GM18505 (cell line): ENCODE measurements around the gene UNKL.

Experiments
- ATAC-seq: cut with Tn5 transposase; IDR thresholded peaks from one replicate; pipeline ENCODE4 v1.9.1; 2021; ENCODE audit not compliant: unreplicated experiment
- POLR2A ChIP-seq: IDR thresholded peaks from 4 replicates; pipeline ENCODE4 v1.6.1; 2011; ENCODE audit warnings: borderline replicate concordance; ENCODE audit not compliant: insufficient read depth, insufficient read length; ENCODE audit errors: extremely low read depth

UNKL gene

DNA sequence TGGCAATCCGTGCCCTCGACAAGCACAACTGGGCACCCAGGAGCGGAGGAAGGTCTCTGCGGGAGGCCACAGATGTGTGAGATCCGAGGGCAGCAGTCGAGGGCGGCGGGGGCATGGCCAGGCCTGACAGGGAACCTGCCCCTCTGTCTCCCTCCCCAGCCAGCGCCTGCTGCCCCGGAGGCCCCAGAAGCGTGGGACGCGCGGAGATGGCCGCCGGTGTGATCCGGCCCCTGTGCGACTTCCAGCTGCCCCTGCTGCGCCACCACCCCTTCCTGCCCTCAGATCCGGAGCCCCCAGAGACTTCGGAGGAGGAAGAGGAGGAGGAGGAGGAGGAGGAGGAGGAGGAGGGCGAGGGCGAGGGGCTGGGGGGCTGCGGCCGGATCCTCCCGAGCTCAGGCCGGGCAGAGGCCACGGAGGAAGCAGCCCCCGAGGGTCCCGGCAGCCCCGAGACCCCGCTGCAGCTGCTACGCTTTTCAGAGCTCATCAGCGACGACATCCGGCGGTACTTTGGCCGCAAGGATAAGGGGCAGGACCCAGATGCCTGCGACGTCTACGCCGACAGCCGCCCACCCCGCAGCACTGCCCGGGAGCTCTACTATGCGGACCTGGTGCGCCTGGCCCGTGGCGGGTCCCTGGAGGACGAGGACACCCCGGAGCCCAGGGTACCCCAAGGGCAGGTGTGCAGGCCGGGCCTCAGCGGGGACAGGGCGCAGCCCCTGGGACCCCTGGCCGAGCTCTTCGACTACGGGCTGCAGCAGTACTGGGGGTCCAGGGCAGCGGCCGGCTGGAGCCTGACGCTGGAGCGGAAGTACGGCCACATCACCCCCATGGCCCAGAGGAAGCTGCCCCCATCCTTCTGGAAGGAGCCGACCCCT lies 18.1 kb upstream of the UNKL start:
- no peak for ATAC-seq

GRCh38 chr16:1431497-1432270 lies 17.2 kb upstream of the UNKL start:
- ATAC-seq, result no peak
- no peak for TF ChIP-seq POLR2A

More for the DNA sequence above, 18.1 kb upstream of the UNKL start:
- no peak for TF ChIP-seq POLR2A

- no peak for ATAC-seq
- TF ChIP-seq POLR2A, result no peak
Measured at GRCh38 chr16:1430759-1431496, 16.4 kb upstream of the UNKL start, which contains the start of gene PERCC1. PERCC1 (plus strand) TSS chr16:1431078; CDS start chr16:1432594, 1,516 bp downstream.

DNA sequence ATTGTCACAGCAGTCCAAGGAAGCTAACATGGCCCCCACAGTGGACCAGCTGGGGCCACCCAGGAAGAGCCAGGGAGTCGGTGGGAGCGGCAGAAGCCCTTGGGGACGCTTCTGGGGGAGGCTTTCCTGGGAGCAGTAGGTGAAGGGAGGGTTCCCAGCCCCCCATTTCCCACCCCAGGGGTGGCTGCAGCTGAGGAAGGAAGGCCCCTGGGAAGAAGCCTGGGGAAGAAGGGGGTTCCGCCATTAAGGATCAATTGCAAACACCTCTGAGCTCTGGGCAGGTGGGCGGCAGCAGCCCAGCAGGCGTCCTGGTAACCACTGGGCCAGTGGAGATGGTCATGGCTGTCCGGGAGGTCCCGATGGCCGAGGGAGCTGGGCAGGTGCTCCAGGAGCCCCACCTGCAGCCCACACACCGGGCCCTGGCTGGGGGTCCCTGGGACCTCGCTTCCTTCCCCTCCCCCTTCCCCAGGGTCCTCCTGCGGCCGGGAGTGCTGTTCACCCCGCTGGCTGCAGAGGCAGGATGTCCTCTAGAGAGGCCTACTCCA lies 15.8 kb upstream of the UNKL start:
- TF ChIP-seq POLR2A, result no peak
- no peak for ATAC-seq

DNA sequence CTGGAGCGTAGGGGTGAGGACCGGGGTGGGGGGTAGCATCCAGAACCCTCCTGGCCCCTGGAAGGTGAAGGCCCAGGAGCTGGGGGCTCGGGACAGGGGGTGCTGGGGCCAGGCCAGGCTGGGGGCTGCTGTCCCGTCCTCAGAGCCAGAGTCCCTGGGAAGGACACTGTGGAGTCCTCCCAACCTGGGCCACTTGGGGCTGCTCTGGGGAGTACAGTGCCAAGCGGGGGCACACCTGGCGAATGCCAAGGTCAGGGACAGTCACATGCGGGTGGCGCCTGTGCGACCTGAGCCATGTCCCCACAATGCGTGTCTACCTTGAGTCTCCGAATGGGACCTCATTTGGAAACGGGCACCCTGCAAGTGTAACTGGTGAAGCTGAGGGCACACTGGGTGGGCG lies 15.1 kb upstream of the UNKL start:
- TF ChIP-seq POLR2A, result no peak
- ATAC-seq, result no peak

GRCh38 chr16:1429012-1429411 lies 14.5 kb upstream of the UNKL start:
- ATAC-seq, result no peak
- no peak for TF ChIP-seq POLR2A

GRCh38 chr16:1428511-1428910 lies 14.0 kb upstream of the UNKL start:
- no peak for ATAC-seq
- no peak for TF ChIP-seq POLR2A

DNA sequence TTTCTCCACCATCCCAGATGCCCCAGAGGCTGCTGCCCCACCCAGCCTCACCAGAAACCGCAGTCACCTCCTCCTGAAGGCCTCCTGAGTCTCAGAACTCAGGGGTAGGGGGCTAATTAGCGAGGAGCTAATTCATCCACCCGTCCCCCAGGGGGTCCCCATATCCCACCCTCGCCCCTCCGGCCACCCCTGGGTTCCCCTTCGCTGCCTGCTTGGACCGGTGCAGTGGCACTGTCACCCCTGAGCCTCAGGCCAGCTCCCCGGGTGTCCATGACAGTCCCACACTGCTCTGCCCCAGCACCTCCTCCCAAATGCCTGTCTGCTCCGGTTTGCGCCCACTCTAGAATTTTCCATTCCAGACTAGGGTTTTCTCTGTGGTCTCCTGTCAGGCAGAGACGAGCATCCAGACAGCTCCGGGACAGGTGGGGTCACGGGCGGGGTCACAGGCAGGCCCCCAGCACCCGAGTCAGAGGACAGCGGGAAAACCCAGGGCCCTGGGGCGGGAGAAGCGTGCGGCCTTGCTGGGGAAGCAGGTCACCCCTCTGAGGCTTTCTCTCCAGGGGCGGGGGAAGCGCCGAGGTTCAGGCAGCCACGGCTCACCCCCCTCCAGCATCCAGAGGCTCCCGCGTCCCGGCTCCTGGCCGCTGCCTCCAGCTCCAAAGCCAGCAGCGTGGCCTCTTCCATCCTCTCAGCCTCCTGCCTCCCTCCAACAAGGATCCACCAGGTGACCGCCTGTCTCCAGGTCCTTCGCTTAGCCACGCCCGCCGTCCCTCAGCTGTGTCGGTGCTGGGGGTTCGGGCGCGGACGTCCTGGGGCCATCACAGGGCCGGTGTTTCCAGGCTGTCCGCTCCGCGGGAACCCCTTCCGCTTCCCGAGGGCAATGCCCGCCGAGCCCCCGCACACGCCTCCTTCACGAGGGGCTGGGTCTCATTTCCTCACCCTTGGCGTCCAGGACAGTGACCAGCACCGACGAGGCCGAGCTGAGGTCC lies 13.3 kb upstream of the UNKL start:
- ATAC-seq, result no peak
- TF ChIP-seq POLR2A, result no peak

- no peak for TF ChIP-seq POLR2A
- ATAC-seq, result no peak
Measured at GRCh38 chr16:1426734-1427471, 12.4 kb upstream of the UNKL start.

DNA sequence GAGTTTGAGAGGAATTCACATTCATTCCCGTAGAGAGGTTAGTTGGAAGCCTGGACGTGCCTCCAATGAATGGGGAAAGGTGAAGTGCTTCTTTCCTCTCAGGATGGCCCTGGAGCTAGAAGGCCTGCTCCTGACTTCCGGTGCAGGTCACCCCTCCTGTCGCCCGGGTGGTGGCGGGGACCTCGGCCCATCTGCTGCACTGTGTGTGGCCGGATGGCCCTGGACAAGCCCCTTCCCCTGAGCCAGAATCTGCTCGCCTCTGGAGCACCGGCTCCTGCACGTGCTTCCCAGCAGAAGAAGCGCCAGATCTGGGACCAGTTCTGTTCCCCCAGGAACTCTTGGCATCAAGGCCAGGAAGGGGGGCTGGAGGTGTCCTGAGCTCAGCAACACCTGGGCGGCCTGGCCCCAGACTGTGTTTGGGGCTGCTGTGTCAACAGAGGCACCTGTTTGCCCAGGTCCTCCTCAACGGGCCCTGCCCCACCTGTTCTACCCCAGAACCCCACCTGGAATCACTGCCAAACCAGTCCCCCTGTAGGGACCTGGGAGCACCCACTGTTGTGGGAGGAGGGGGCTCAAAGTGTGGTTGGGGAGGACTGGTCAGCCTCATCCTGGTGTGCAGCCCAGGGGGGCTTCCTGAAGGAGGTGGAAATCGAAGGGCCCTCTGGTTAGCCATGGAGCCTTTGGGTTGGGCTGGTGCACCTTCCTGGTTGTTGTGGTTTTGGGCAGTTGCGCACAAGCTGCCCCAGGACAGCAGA lies 11.3 kb upstream of the UNKL start:
- TF ChIP-seq POLR2A, result no peak
- no peak for ATAC-seq

- no peak for TF ChIP-seq POLR2A
- no peak for ATAC-seq
Measured at GRCh38 chr16:1424028-1424427, 9.5 kb upstream of the UNKL start.
